Tibial nerve (tissue), 3 donors: ENCODE results near the gene RNF214.

Experiments used
- CTCF ChIP-seq, 5 experiments: fragments of 200-600 bp in 3 of 5; fragments of 450-650 bp in 2 of 5; sonication (generic) in 3 of 5; IDR thresholded peaks; one replicate each; pipeline ENCODE4 v1.5.1; 2016 to 2019; ENCODE audit warnings: antibody characterized with exemption in 5 of 5, mild to moderate bottlenecking in 3 of 5, moderate library complexity in 2 of 5
- POLR2A ChIP-seq, 2 donors: fragments of 450-650 bp; IDR thresholded peaks; one replicate each; pipeline ENCODE4 v1.6.1; 2017; ENCODE audit warnings: antibody characterized with exemption in 2 of 2, mild to moderate bottlenecking in 2 of 2, moderate library complexity in 2 of 2

- no peak for TF ChIP-seq POLR2A (IDR thresholded peaks at IDR 0.05)
- TF ChIP-seq CTCF (IDR thresholded peaks at IDR 0.05), result no peak
Measured at GRCh38 chr11:117212697-117213355, 19.6 kb upstream of the RNF214 start.
